T-helper 2 cell (primary cell): Measurements from ENCODE around the gene SPC24.
A peak's percentile ranks its signal among the peaks of the same experiment; 100 is the strongest.
"Not testable (repeated sequence)": the region's sequence is repeated elsewhere in the genome, so short reads cannot be mapped to it uniquely, and the experiment has no call there.

ENCODE experiments used
- DNase-seq, 5 experiments: peaks; one replicate each; pipeline versions ENCODE4 v3.0.0 to v3.0.0-alpha.2; 2012 to 2022

The SPC24 gene

DNA sequence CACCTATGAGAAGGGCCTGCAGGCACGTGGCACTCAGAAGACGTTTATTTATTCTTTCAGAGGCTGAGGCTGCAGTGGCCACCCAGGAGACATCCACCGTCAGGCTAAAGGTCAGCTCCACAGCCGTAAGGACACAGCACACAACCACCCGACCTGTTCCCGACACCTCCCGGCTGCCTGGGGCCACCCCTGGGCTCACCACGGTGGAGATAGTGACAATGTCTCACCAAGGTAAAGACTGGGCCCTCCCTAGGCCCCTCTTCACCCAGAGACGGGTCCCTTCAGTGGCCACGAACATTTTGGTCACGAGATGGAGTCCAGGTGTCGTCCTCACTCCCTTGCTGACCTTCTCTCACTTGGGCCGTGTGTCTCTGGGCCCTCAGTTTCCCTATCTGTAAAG is 32.5 kb downstream of the SPC24 start:
- no peak for DNase-seq

DNA sequence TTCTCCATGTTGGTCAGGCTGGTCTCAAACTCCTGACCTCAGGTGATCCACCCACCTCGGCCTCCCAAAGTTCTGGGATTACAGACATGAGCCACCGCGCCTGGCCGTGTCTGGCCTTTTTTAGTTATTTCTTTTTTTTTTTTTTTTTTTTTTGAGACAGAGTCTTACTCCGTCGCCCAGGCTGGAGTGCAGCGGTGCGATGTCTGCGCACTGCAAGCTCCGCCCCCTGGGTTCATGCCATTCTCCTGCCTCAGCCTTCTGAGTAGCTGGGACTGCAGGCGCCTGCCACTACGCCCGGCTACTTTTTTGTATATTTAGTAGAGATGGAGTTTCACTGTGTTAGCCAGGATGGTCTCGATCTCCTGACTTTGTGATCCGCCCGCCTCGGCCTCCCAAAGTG is 33.6 kb downstream of the SPC24 start:
- not testable (repeated sequence) for DNase-seq

DNA sequence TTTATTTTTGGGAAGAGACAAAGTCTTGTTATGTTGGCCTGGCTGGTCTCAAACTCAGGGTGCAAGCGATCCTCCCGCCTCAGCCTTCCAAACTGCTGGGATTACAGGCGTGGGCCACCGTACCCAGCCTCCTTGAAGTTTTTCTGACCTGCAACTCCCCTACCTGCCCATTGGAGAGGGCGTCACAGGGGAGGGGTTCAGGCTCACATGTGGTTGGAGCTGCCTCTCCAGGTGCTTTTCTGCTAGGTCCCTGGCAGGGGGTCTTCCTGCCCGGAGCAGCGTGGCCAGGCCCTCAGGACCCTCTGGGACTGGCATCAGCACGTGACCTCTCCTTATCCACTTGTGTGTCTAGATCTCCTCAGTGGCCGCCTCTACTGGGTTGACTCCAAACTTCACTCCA is 39.1 kb downstream of the SPC24 start:
- DNase-seq: no peak

DNA sequence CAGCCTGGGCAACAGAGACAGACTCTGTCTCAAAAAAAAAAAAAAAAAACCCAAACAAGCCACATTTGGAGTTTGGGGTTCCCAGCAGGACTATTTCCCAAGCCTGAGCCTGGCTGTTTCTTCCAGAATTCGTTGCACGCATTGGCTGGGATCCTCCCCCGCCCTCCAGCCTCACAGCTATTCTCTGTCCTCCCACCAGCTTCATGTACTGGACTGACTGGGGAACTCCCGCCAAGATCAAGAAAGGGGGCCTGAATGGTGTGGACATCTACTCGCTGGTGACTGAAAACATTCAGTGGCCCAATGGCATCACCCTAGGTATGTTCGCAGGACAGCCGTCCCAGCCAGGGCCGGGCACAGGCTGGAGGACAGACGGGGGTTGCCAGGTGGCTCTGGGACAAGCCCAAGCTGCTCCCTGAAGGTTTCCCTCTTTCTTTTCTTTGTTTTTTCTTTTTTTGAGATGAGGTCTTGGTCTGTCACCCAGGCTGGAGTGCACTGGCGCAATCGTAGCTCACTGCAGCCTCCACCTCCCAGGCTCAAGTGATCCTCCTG is 39.6 kb downstream of the SPC24 start:
- no peak for DNase-seq

DNA sequence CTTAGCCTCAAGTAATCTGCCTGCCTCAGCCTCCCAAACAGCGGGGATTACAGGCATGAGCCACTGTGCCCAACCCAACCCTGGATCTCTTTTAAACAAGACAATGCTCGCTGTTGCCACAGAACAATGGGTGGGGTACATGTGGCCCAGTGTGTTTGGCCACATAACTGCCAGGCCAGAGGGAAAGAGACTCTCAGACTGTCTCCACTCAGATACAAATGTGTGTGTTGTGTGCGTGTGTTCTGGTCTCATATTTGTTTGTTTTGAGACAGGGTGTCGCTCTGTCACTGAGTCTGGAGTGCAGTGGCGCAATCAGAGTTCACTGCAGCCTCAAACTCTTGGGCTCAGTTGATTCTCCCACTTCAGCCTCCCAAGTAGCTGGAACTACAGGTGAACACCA is 40.5 kb downstream of the SPC24 start:
- no peak for DNase-seq

DNA sequence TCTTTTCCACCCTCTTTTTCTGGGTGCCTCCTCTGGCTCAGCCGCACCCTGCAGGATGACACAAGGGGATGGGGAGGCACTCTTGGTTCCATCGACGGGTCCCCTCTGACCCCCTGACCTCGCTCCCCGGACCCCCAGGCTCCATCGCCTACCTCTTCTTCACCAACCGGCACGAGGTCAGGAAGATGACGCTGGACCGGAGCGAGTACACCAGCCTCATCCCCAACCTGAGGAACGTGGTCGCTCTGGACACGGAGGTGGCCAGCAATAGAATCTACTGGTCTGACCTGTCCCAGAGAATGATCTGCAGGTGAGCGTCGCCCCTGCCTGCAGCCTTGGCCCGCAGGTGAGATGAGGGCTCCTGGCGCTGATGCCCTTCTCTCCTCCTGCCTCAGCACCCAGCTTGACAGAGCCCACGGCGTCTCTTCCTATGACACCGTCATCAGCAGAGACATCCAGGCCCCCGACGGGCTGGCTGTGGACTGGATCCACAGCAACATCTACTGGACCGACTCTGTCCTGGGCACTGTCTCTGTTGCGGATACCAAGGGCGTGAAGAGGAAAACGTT is 42.4 kb downstream of the SPC24 start:
- DNase-seq: no peak

DNA sequence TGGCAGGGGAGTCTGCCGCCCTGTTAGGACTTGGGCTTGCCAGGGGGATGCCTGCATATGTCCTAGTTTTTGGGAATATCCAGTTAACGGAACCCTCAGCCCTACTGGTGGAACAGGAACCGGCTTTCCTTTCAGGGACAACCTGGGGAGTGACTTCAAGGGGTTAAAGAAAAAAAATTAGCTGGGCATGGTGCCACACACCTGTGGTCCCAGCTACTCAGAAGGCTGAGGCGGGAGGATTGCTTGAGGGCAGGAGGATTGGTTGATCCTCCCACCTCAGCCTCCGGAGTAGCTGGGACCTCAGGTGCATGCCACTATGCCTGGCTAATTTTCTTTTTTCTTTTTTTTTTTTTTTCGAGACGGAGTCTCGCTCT is 43.8 kb downstream of the SPC24 start:
- DNase-seq: no peak

DNA sequence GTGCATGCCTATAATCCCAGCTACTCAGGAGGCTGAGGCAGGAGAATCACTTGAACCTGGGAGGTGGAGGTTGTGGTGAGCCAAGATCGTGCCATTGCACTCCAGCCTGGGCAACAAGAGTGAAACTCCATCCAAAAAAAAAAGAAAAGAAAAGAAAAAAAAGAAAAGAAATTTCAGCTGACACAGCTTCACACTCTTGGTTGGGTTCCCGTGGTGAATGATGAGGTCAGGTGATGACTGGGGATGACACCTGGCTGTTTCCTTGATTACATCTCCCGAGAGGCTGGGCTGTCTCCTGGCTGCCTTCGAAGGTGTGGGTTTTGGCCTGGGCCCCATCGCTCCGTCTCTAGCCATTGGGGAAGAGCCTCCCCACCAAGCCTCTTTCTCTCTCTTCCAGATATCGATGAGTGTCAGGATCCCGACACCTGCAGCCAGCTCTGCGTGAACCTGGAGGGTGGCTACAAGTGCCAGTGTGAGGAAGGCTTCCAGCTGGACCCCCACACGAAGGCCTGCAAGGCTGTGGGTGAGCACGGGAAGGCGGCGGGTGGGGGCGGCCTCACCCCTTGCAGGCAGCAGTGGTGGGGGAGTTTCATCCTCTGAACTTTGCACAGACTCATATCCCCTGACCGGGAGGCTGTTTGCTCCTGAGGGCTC is 44.3 kb downstream of the SPC24 start:
- no peak for DNase-seq

DNA sequence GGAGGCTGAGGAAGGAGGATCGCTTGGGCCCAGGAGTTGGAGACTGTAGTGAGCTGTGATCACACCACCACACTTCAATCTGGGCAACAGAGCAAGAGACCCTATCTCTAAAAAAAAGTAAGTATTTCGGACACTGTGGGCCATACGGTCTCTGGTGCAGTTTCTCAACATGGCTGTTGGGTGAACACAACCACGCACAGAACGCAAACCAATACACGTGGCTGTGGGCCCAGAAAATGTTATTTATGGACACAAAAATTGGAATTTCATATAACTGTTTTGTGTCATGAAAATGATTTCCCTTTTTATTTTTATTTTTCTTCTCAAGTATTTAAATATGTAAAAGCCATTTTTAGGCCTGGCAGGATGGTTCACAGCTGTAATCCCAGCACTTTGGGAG is 46.8 kb downstream of the SPC24 start:
- DNase-seq: no peak

DNA sequence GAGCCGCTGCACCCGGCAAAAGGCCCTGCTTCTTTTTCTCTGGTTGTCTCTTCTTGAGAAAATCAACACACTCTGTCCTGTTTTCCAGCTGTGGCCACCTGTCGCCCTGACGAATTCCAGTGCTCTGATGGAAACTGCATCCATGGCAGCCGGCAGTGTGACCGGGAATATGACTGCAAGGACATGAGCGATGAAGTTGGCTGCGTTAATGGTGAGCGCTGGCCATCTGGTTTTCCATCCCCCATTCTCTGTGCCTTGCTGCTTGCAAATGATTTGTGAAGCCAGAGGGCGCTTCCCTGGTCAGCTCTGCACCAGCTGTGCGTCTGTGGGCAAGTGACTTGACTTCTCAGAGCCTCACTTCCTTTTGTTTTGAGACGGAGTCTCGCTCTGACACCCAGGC is 49.1 kb downstream of the SPC24 start:
- no peak for DNase-seq

DNA sequence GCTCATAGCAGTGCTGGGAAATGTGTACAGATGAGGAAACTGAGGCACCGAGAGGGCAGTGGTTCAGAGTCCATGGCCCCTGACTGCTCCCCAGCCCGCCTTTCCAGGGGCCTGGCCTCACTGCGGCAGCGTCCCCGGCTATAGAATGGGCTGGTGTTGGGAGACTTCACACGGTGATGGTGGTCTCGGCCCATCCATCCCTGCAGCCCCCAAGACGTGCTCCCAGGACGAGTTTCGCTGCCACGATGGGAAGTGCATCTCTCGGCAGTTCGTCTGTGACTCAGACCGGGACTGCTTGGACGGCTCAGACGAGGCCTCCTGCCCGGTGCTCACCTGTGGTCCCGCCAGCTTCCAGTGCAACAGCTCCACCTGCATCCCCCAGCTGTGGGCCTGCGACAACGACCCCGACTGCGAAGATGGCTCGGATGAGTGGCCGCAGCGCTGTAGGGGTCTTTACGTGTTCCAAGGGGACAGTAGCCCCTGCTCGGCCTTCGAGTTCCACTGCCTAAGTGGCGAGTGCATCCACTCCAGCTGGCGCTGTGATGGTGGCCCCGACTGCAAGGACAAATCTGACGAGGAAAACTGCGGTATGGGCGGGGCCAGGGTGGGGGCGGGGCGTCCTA is 50.5 kb downstream of the SPC24 start:
- no peak for DNase-seq

DNA sequence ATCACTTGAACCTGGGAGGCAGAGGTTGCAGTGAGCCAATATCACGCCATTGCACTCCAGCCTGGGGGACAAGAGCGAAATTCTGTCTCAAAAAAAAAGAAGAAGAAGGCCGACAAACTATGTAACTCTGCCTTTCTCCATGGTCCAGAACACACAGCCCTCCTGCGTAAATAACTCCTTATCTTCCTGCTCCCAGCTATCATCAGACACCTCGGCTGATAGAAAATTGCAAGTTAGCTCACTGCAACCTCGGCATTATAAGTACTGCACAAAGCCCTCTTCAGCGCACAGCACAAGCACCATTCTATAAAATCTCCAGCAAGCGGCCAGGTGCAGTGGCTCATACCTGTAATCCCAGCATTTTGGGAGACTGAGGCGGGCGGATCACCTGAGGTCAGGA is 51.9 kb downstream of the SPC24 start:
- DNase-seq: not testable (repeated sequence)

DNA sequence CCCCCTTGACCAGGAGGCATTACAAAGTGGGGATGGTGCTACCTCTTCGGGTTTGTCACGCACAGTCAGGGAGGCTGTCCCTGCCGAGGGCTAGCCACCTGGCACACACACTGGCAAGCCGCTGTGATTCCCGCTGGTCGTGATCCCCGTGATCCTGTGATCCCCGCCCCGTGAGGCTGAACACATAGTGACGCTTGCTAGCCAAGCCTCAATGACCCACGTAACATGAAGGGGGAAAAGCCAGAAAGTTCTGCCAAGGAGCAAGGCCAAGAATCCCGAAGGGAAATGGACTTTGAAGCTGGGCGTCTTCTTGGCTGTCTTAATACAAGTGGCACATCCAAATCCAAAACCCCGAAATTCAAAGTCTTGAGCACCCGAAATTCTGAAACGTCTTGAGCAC is 52.6 kb downstream of the SPC24 start:
- no peak for DNase-seq

DNA sequence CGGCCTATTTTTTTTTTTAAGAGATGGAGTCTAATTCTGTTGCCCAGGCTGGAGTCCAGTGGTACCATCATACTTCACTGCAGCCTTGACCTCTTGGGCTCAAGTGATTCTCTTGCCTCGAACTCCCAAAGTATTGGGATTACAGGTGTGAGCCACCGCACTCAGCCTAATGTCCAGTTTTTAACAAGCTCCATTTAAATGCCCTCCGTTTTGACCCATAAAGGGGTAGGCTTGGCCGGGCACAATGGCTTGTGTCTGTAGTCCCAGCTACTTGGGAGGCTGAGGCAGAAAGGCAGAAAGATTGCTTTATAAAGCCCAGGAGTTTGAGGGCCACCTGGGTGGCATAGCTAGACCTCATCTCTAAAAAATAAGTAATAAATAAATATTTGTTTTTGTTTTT is 54.5 kb downstream of the SPC24 start:
- DNase-seq: no peak

DNA sequence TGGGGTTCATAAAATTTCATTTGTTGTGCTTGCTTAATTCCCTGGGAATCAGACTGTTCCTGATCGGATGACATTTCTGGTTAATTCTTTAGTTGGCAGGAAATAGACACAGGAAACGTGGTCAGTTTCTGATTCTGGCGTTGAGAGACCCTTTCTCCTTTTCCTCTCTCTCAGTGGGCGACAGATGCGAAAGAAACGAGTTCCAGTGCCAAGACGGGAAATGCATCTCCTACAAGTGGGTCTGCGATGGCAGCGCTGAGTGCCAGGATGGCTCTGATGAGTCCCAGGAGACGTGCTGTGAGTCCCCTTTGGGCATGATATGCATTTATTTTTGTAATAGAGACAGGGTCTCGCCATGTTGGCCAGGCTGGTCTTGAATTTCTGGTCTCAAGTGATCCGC is 55.5 kb downstream of the SPC24 start:
- DNase-seq: no peak

DNA sequence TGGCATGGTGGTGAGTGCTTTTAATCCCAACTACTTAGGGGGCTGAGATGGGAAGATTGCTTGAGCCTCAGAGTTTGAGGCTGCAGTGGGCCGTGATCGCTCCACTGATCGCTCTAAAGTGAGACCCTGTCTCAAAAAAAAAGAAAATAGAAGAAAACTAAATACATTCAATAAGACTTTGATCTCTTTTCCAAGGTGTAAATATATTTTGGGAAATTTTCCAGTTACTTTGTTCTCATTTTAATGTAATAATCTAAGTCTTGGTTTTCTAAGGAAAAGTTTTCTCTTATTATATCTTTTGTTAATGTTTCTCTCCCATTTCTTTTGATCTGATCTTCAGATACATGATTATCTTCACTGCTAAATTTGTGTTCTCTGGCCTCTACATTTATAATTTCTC is 56.7 kb downstream of the SPC24 start:
- no peak for DNase-seq

DNA sequence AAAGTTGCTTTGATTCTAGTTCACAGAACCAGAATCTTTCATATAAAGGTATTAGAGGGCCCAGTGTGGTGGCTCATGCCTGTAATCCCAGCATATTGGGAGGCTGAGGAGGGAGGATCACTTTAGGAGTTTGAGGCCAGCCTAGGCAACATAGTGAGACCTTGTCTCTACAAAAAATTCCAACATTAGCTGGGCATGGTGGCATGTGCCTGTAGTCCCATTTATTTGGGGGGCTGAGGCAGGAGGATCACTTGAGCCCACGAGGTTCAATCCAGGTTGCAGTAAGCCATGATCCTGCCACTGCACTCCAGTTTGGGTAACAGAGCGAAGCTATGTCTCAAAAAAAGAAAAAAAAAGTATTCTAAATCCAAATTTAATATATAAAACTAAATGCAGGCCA is 57.3 kb downstream of the SPC24 start:
- no peak for DNase-seq

DNA sequence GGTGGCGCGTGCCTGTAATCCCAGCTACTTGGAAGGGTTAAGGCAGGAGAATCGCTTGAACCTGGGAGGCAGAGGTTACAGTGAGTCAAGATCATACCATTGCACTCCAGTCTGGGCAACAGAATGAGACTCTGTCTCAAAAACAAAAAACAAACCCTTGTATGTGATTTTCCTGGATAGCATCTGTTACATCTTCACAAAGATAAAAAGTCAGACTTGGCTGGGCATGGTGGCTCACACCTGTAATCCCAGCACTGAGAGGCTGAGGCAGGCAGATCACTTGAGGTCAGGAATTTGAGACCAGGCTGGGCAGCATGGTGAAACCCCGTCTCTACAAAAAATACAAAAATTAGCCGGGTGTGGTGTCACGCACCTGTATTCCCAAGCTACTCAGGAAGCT is 58.2 kb downstream of the SPC24 start:
- not testable (repeated sequence) for DNase-seq

DNA sequence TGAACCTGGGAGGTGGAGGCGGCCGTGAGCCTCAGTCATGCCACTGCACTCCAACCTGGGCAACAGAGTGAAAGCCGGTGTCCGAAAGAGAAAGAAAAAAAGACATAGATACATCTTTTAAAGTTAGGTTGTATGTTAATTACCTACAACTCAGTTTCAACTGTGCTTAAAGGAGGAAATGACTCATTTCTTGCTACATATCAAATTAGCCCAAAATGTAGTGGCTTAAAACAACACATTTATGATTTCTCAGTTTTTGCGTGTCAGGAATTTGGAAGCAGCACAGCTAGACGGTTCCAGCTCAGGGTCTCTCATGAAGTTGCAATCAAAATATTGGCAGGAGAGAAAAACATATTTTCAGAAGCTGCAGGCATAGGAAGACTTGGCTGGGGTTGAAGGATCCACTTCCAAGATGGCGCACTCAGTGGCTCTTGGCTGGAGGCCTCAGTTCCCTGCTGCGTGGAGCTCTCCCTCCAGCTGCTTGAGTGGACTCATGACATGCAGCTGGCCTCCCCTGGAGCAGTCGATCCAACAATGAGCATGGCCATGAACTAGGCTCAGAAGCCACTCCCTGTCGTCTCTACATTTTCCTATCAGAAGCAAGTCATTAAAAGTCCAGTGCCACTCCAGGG is 59.3 kb downstream of the SPC24 start:
- peak in 2 of 5 experiments; percentile 27 to 79 for DNase-seq
